Subcutaneous adipose tissue (tissue), 4 donors: ENCODE measurements around the gene MAL. TPM values are rescaled to one million over a fixed set of nuclear protein-coding genes. Genes with fewer than 3 reads are reported as not detected.

Source experiments
- total RNA-seq, 4 donors: library from RNA; depleted of rRNA; stranded (reverse); fragments of >200 nt; gene quantifications; one replicate each; pipeline ENCODE4 v1.1.0, GENCODE V29; 2016
- TF ChIP-seq, protein P1 (sequence below): fragments of 450-650 bp; IDR thresholded peaks from one replicate; pipeline ENCODE4 v1.5.1; 2016; ENCODE audit warnings: low read depth, mild to moderate bottlenecking, control low read depth, antibody characterized with exemption, moderate library complexity

Gene MAL
- total RNA-seq, 4 donors from 2014 or later, result not detected

DNA sequence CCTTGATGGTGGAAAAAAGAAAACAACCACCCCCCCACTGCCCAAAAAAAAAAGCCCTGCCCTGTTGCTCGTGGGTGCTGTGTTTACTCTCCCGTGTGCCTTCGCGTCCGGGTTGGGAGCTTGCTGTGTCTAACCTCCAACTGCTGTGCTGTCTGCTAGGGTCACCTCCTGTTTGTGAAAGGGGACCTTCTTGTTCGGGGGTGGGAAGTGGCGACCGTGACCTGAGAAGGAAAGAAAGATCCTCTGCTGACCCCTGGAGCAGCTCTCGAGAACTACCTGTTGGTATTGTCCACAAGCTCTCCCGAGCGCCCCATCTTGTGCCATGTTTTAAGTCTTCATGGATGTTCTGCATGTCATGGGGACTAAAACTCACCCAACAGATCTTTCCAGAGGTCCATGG lies 28.0 kb downstream of the MAL start:
- TF ChIP-seq, protein P1, sequence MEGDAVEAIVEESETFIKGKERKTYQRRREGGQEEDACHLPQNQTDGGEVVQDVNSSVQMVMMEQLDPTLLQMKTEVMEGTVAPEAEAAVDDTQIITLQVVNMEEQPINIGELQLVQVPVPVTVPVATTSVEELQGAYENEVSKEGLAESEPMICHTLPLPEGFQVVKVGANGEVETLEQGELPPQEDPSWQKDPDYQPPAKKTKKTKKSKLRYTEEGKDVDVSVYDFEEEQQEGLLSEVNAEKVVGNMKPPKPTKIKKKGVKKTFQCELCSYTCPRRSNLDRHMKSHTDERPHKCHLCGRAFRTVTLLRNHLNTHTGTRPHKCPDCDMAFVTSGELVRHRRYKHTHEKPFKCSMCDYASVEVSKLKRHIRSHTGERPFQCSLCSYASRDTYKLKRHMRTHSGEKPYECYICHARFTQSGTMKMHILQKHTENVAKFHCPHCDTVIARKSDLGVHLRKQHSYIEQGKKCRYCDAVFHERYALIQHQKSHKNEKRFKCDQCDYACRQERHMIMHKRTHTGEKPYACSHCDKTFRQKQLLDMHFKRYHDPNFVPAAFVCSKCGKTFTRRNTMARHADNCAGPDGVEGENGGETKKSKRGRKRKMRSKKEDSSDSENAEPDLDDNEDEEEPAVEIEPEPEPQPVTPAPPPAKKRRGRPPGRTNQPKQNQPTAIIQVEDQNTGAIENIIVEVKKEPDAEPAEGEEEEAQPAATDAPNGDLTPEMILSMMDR, result no peak

DNA sequence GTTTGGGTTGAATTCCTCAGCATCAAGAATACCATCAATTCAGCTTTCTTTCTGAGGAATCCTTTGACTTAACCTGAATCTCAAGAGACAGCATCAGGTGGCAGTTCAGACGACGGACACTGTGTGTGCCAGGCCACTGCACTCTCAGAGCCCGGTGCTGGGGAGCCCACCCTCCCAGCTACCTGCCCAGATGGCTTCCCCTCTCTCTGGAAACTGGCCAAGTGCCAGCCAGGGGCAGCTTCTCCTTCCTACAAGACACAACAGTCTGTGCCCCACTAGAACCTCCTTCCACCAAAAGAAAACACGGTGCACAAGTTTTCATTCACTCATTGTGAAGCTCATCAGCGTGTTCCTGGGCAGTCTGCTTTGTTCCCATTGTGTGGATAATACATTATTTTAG lies 28.5 kb downstream of the MAL start:
- TF ChIP-seq, protein P1, result no peak

DNA sequence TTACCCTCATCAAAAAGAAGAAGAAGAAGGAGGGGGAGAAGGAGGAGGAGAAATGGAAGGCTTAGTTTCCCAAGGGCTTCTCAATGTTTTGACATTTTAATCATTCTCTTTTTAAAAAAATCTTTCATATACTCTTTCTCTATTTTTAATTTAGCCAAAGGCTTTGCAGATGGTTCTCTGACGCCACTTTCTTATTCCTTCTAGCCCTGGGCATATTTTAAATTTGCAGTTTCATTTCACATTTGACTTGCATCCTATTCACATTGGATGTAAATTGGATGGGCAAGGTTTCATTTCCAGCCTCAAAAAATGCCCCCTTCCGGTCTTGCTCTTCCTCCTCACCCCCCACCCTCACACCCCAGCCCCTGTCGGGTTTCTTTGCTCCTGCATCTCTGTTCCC lies 29.8 kb downstream of the MAL start:
- TF ChIP-seq, protein P1, result no peak

DNA sequence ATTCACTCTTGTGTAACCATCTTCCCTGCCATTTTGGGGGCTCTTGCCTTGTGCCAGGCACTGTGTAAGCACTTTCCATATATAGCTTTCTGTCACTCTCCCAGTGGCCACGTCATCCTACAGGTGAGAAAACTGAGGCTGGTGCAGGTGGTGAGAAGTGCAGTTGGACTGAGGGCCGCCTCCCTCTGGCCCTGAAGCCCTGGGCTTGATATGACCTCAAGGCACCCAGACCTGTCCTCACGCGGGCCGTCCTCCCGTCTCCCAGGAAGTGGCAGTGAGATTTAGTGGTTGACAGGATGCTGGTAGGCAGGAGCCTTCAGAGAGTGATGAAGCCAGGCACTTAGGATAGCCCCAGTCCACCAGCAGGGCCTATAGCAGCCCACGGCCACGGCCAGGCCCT lies 30.5 kb downstream of the MAL start:
- TF ChIP-seq, protein P1, result no peak

DNA sequence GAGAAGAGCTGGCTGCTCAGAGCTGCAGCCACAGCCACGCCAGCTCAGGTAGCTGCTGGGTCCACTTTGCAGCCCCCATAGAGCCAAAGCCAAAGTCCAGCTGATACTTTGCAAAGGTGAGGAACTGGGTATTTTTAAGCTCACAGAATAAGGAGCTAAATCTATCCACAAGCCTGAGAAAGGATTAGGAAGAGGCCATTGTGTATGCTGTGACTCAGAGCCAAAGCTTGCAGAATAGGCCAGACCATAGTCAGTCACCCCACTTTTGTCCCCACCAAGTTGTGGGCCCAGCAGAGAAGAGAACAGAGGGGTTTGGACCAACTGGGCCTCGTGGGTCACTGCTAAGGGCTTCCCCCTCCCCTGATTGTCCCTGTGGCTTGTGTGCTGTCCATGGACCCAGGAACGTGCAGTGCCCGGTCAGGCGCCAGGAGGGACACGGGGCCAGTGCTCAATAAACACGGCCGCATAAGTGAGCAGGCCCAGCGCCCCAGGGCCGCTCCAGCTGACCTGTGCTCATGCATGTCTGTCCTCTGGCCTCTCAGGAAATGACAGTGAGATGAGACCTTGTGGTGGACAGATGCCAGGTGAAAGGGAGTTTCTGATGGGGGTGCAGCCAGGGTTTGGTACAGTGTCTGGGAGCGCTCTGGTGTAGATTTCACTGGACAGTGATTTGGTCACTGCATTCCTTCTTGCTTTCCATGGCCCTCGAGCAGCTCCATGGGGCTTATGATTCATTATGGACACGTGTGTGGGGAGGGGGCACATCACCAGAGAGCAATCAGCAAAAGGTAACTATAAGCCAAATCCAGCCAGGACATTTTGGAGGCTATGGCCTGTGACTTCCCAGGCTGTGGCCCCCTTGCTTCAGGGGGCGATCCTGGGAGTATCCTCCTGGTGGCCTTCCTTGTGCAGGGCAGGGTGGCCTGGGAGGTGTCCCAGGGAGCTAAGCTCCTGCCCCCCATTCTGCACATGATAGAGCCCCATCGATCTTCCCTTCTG lies 31.3 kb downstream of the MAL start:
- TF ChIP-seq, protein P1, result no peak

DNA sequence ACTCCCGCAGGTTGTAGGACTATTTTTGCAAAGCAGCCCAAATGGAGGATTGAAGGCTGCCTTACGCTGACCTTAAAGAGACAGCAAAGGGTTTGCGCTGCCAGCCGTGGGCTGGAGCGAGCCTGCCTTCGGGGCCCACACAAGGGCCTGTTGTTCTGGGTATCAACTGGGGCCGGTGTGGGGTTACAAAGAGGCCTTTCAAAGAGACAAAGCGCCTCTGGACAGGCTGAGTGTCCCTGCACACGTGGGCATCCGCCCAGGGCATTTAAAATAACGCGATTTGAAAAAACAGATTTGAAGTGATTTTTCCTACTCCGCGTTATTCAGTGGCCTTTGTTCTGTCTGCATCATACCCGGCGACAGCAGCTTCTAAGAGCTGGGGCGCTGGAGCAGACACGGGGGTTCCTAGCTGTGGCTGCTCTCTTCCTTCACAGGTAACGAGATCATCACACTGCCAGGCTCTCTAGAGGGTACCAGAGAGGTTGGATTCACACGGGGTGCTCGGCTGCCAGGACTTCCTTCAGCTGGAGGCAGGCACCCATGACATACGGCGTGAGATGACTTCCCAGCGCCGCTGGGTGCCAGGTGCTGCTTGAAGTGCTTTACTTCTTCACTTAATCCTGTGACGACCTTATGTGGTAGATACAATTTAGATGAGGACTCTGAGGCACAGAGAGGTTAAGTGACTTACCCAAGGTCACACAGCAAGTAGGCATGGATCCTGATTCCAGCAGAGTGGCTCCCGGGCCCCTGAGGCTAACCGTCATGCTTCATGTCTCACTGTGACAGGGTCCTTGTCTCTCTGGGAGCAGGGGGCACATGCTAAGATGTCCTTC lies 32.2 kb downstream of the MAL start:
- TF ChIP-seq, protein P1, result no peak

DNA sequence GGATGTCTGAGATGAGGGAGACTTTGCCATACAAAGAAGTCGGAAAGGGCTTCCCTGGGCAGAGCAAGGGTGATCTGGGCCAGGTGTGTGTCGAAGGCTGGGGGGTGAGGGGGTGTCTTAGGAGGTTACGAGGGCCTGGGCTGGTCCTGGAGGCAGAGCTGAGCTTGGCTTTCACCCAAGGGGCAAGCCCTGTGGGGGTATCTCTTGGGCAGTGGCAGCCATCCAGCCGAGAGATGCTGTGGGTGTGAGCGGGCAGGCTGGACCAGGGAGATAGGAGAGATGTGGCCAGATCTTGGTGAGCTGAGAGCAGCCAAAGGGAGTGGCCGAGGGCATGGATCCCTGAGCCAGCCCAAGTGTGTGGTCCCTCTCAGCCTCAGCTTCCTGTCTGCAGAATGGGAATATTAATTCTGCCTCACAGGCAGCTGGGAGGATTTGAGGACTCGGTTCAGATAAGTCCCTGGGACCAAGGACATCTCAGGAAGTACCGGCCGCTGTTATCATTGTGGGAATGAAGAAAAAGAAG lies 33.0 kb downstream of the MAL start:
- TF ChIP-seq, protein P1, result no peak
